HEK293 (cell line): ENCODE results near the gene RNF151.

Experiments
- CTCF ChIA-PET: fragments of 350-600 bp; formaldehyde crosslinking; extraction: SDS; loops from one replicate; lab custom pipeline; 2021; ENCODE audit warnings: antibody characterized with exemption; lab: Yijun Ruan, JAX
- POLR2A ChIA-PET: fragments of 300-600 bp; formaldehyde crosslinking; extraction: SDS; loops from one replicate; lab custom pipeline; 2020; ENCODE audit warnings: antibody characterized with exemption, inconsistent platforms; lab: Yijun Ruan, JAX
- H3K27ac ChIP-seq: fragments of 200-500 bp; sonication (Bioruptor generic); 2 replicates; pipeline ENCODE4 v1.5.1; 2014; ENCODE audit warnings: low read depth, low read length, control low read depth, inconsistent platforms; ENCODE audit errors: extremely low read depth
- H3K36me3 ChIP-seq, 2 experiments: fragments of 200-500 bp in 1 of 2; sonication (Bioruptor generic) in 1 of 2; 1 replicate in 1 of 2; 2 replicates in 1 of 2; pipeline ENCODE4 v1.5.1; 2014 to 2017; ENCODE audit warnings: inconsistent platforms in 2 of 2, low read length in 2 of 2; ENCODE audit not compliant: control insufficient read depth in 2 of 2, insufficient read depth in 1 of 2
- H3K4me1 ChIP-seq: fragments of 200-500 bp; sonication (Bioruptor generic); 2 replicates; pipeline ENCODE4 v1.5.1; 2014; ENCODE audit warnings: mild to moderate bottlenecking, low read length, inconsistent platforms; ENCODE audit not compliant: control insufficient read depth, insufficient read depth
- H3K4me3 ChIP-seq: 2 replicates; pipeline ENCODE4 v1.5.1; 2011; ENCODE audit warnings: low read depth, mild to moderate bottlenecking, control low read depth, low read length, moderate library complexity
- H3K9me3 ChIP-seq: fragments of 200-500 bp; sonication (Bioruptor generic); 2 replicates; pipeline ENCODE4 v1.5.1; 2014; ENCODE audit warnings: low read depth, low read length, inconsistent platforms; ENCODE audit not compliant: control insufficient read depth, insufficient read depth
- ELK4 ChIP-seq: IDR thresholded peaks from 2 replicates; pipeline ENCODE4 v1.6.1; 2011; ENCODE audit warnings: mild to moderate bottlenecking, low read depth, low read length, borderline replicate concordance
- GLIS2 ChIP-seq: fragments of 450-650 bp; formaldehyde crosslinking; IDR thresholded peaks from 2 replicates; pipeline ENCODE4 v1.5.1; 2016; ENCODE audit warnings: missing biosample characterization, missing genetic modification characterization
- HIC1 ChIP-seq: fragments of 450-650 bp; formaldehyde crosslinking; IDR thresholded peaks from 2 replicates; pipeline ENCODE4 v1.5.1; 2016; ENCODE audit warnings: missing biosample characterization, missing genetic modification characterization
- HOXA7 ChIP-seq: sonication (generic); formaldehyde crosslinking; IDR thresholded peaks from 2 replicates; pipeline ENCODE4 v1.8.1; 2022; ENCODE audit warnings: missing genetic modification reagents, borderline replicate concordance
- KLF7 ChIP-seq: fragments of 450-650 bp; formaldehyde crosslinking; IDR thresholded peaks from 2 replicates; pipeline ENCODE4 v1.5.1; 2016; ENCODE audit warnings: missing biosample characterization, missing genetic modification characterization, borderline replicate concordance
- OVOL3 ChIP-seq: fragments of 450-650 bp; formaldehyde crosslinking; IDR thresholded peaks from 2 replicates; pipeline ENCODE4 v1.5.1; 2016; ENCODE audit warnings: missing biosample characterization, missing genetic modification characterization
- PATZ1 ChIP-seq: fragments of 450-650 bp; formaldehyde crosslinking; IDR thresholded peaks from 2 replicates; pipeline ENCODE4 v1.5.1; 2016; ENCODE audit warnings: missing biosample characterization, missing genetic modification characterization
- PRDM1 ChIP-seq: fragments of 450-650 bp; formaldehyde crosslinking; IDR thresholded peaks from 2 replicates; pipeline ENCODE4; 2016; ENCODE audit warnings: missing biosample characterization, missing genetic modification characterization
- REPIN1 ChIP-seq: fragments of 450-650 bp; formaldehyde crosslinking; IDR thresholded peaks from 2 replicates; pipeline ENCODE4 v1.5.1; 2017; ENCODE audit warnings: missing biosample characterization, missing genetic modification characterization, low read depth
- SP7 ChIP-seq: fragments of 450-650 bp; formaldehyde crosslinking; IDR thresholded peaks from 2 replicates; pipeline ENCODE4 v1.5.1; 2016; ENCODE audit warnings: missing biosample characterization, missing genetic modification characterization
- YY1 ChIP-seq: fragments of 450-650 bp; formaldehyde crosslinking; IDR thresholded peaks from 2 replicates; pipeline ENCODE4 v1.5.1; 2018; ENCODE audit warnings: missing biosample characterization, missing genetic modification characterization
- ZBTB26 ChIP-seq: fragments of 450-650 bp; formaldehyde crosslinking; optimal IDR thresholded peaks from 2 replicates; pipeline ENCODE3; 2016; ENCODE audit warnings: missing biosample characterization, mild to moderate bottlenecking, missing genetic modification characterization
- ZBTB6 ChIP-seq: fragments of 450-650 bp; formaldehyde crosslinking; IDR thresholded peaks from 2 replicates; pipeline ENCODE4 v1.5.1; 2017; ENCODE audit warnings: missing biosample characterization, missing genetic modification characterization
- ZNF169 ChIP-seq: fragments of 450-650 bp; formaldehyde crosslinking; IDR thresholded peaks from 2 replicates; pipeline ENCODE4 v1.5.1; 2016; ENCODE audit warnings: missing biosample characterization, missing genetic modification characterization
- ZNF266 ChIP-seq: fragments of 450-650 bp; formaldehyde crosslinking; IDR thresholded peaks from 2 replicates; pipeline ENCODE4 v1.5.1; 2016; ENCODE audit warnings: missing biosample characterization, missing genetic modification characterization, low read depth
- ZNF398 ChIP-seq: fragments of 450-650 bp; formaldehyde crosslinking; IDR thresholded peaks from 2 replicates; pipeline ENCODE4 v1.5.1; 2017; ENCODE audit warnings: missing biosample characterization, missing genetic modification characterization
- ZNF449 ChIP-seq: fragments of 450-650 bp; formaldehyde crosslinking; IDR thresholded peaks from 2 replicates; pipeline ENCODE4 v1.5.1; 2017; ENCODE audit warnings: missing biosample characterization, mild to moderate bottlenecking, missing genetic modification characterization, moderate library complexity
- ZNF513 ChIP-seq: fragments of 450-650 bp; IDR thresholded peaks from 2 replicates; pipeline ENCODE4 v1.5.1; 2018; ENCODE audit warnings: missing biosample characterization, missing genetic modification characterization
- ZNF660 ChIP-seq: fragments of 450-650 bp; IDR thresholded peaks from 2 replicates; pipeline ENCODE4 v1.5.1; 2018; ENCODE audit warnings: missing biosample characterization, mild to moderate bottlenecking, missing genetic modification characterization
- ZNF670 ChIP-seq: fragments of 450-650 bp; formaldehyde crosslinking; IDR thresholded peaks from 2 replicates; pipeline ENCODE4 v1.5.1; 2016; ENCODE audit warnings: missing biosample characterization, missing genetic modification characterization, low read depth
- ZNF677 ChIP-seq: fragments of 450-650 bp; IDR thresholded peaks from 2 replicates; pipeline ENCODE4 v1.5.0; 2018; ENCODE audit warnings: missing biosample characterization, mild to moderate bottlenecking, missing genetic modification characterization, moderate library complexity
- ZNF791 ChIP-seq: fragments of 450-650 bp; formaldehyde crosslinking; IDR thresholded peaks from 2 replicates; pipeline ENCODE4 v1.5.1; 2016; ENCODE audit warnings: missing biosample characterization, missing genetic modification characterization
- ZNF843 ChIP-seq: fragments of 450-650 bp; formaldehyde crosslinking; IDR thresholded peaks from 2 replicates; pipeline ENCODE4 v1.5.1; 2016; ENCODE audit warnings: missing biosample characterization, missing genetic modification characterization

The RNF151 gene

GRCh38 chr16:1983544-1984346 lies 17.1 kb downstream of the RNF151 start, which contains the start of gene GFER:
Gene GFER, plus strand, starts transcription at chr16:1984193. Its CDS starts 26 bp downstream, at chr16:1984219.
- Histone ChIP-seq H3K9me3 (no peaks in the 10 kb centered on the region), H3K4me3 (peak within 1 kb of the TSS; percentile 73), H3K4me1 (peaks cover 7% of the 10 kb centered on the region; the same call in 1 of the 2 replicates), H3K27ac (peak within 1 kb of the TSS; percentile 83), H3K36me3 (peaks cover 0 to 32% of the 10 kb centered on the region in 2 experiments; a peak in 1 of 3 replicates)
- ChIA-PET CTCF (interaction anchor here (0.5 to 4.5 kb wide), 3 partner anchors 14 to 1236 kb away, joined by 3 to 28 read pairs (median 3); no protein-coding TSS in a partner anchor), POLR2A (interaction anchor here (1.0 to 6.3 kb wide), 4 partner anchors 12 to 172 kb away, joined by 6 to 46 read pairs (median 10); partner anchors contain the start of genes RPS2, TBL3 and TRAF7)
- TF ChIP-seq YY1 (peak; percentile 92), ZNF670 (tag by site-specific recombination) (no peak), PRDM1 (tag by site-specific recombination) (peak; percentile 32; the same call in 1 of the 2 replicates), ZNF266 (tag by site-specific recombination) (no peak), ZBTB6 (tag by site-specific recombination) (peak; percentile 69; the same call in 1 of the 2 replicates), GLIS2 (tag by site-specific recombination) (peak; percentile 86), HIC1 (tag by site-specific recombination) (peak; percentile 90), ZNF513 (tag by site-specific recombination) (0 out of 2 replicates have a peak, but pooled peaks have one; percentile 55), ZNF843 (tag by site-specific recombination) (no peak; the same call in 1 of the 2 replicates), ZNF660 (tag by site-specific recombination) (peak; percentile 95), KLF7 (tag by site-specific recombination) (peak; percentile 53; the same call in 1 of the 2 replicates), ZNF169 (tag by site-specific recombination) (no peak), PATZ1 (peak; percentile 93), OVOL3 (no peak), ZNF677 (tag by site-specific recombination) (peak; percentile 33), ELK4 (no peak), REPIN1 (no peak; the same call in 1 of the 2 replicates), ZNF791 (tag by site-specific recombination) (no peak), ZNF398 (tag by site-specific recombination) (no peak), SP7 (tag by site-specific recombination) (peak; percentile 87), HOXA7 (CRISPR knock-in tag) (no peak), ZNF449 (tag by site-specific recombination) (peak; percentile 69), ZBTB26 (tag by site-specific recombination) (peak; percentile 98)
